Natural killer cell (primary cell): ENCODE measurements around the gene IYD. TPM values are rescaled to one million over a fixed set of nuclear protein-coding genes. Genes with fewer than 3 reads are reported as not detected.

Experiments used
- ATAC-seq, 3 donors: fragments of 150-1000 bp in 2 of 3; fragments of 200-7000 bp in 1 of 3; cut with Tn5 transposase; 1 replicate in 1 of 3; 2 replicates in 2 of 3; pipeline ENCODE4 v1.10.0; 2021; ENCODE audit warnings: mild to moderate bottlenecking in 2 of 3, moderate library complexity in 2 of 3
- DNase-seq, 2 donors: peaks; one replicate each; pipeline versions ENCODE4 v3.0.0 to v3.0.0-alpha.2; 2013 to 2021; ENCODE audit warnings: mixed read lengths in 1 of 2
- H3K27ac ChIP-seq: one replicate; pipeline ENCODE4 v1.5.1; 2013; ENCODE audit warnings: mild to moderate bottlenecking, low read length
- H3K27me3 ChIP-seq: one replicate; pipeline ENCODE4 v1.6.1; 2013; ENCODE audit warnings: low read length; ENCODE audit not compliant: control insufficient read depth, insufficient read depth
- H3K36me3 ChIP-seq: one replicate; pipeline ENCODE4 v1.6.1; 2013; ENCODE audit warnings: low read length; ENCODE audit not compliant: control insufficient read depth, insufficient read depth
- H3K4me1 ChIP-seq: one replicate; pipeline ENCODE4 v1.6.1; 2013; ENCODE audit warnings: low read length; ENCODE audit not compliant: control insufficient read depth, insufficient read depth
- H3K4me3 ChIP-seq: one replicate; pipeline ENCODE4 v1.5.1; 2013; ENCODE audit warnings: low read length
- H3K9me3 ChIP-seq: one replicate; pipeline ENCODE4 v1.6.1; 2013; ENCODE audit warnings: low read length; ENCODE audit not compliant: control insufficient read depth, insufficient read depth
- H3K27ac Mint-ChIP-seq, 2 donors: one replicate each; pipeline ENCODE4 v1.8.0; 2022; ENCODE audit warnings: mild to moderate bottlenecking in 2 of 2, mixed read lengths in 2 of 2, moderate library complexity in 1 of 2
- H3K27me3 Mint-ChIP-seq, 2 donors: one replicate each; pipeline ENCODE4 v1.8.0; 2022; ENCODE audit warnings: low read depth in 2 of 2, mixed read lengths in 2 of 2
- H3K36me3 Mint-ChIP-seq: one replicate; pipeline ENCODE4 v1.8.0; 2022; ENCODE audit warnings: mixed read lengths
- H3K4me1 Mint-ChIP-seq, 2 donors: one replicate each; pipeline ENCODE4 v1.8.0; 2022; ENCODE audit warnings: mixed read lengths in 2 of 2
- H3K4me3 Mint-ChIP-seq: one replicate; pipeline ENCODE4 v1.8.0; 2022; ENCODE audit warnings: mild to moderate bottlenecking, moderate library complexity, mixed read lengths
- H3K9me3 Mint-ChIP-seq, 2 donors: one replicate each; pipeline ENCODE4 v1.8.0; 2022; ENCODE audit warnings: mixed read lengths in 2 of 2
- CTCF ChIP-seq: fragments of 200-600 bp; IDR thresholded peaks from one replicate; pipeline ENCODE4 v1.8.0; 2022; ENCODE audit warnings: antibody characterized with exemption
- WGBS: methylation state at CpG from one replicate; pipeline ENCODE4 v1.1.7; 2013; ENCODE audit warnings: missing lambda C conversion rate; ENCODE audit not compliant: insufficient coverage; 5-methylcytosine and 5-hydroxymethylcytosine counted together
- intact Hi-C: fragments of 100-400 bp; cut with micrococcal nuclease; formaldehyde crosslinking; loops from one replicate; pipeline ENCODE4 v1.14.2; 2022
- total RNA-seq, 4 donors: library from RNA; stranded (reverse); fragments of 120-200 nt in 1 of 4; gene quantifications; one replicate each; pipeline versions ENCODE4 v1.2.3 to v1.2.4, GENCODE V29; 2013 to 2022

IYD gene
- total RNA-seq, 3 donors from 2014 or later (not counting 1 experiment from before 2014, with no cell fraction given) = not detected

GRCh38 chr6:150413198-150413597 is 44.4 kb downstream of the IYD start:
- no peak for ATAC-seq

GRCh38 chr6:150413781-150414281 is 45.0 kb downstream of the IYD start:
- H3K27ac ChIP-seq = no peak overlapping the region
- H3K4me1 ChIP-seq = peaks cover 4% of the 10 kb centered on the region
- no peaks in the 10 kb centered on the region for H3K9me3 ChIP-seq
- no peak overlapping the region for H3K4me3 Mint-ChIP-seq
- no peaks in the 10 kb centered on the region for H3K9me3 Mint-ChIP-seq
- ATAC-seq (no peak), DNase-seq (no peak)
- 85% methylated on average over 3 of the region's 3 CpGs for WGBS
- no peaks in the 10 kb centered on the region for H3K36me3 ChIP-seq
- no peak for TF ChIP-seq CTCF
- intact Hi-C loops = no loop called here
- peaks cover 7% of the 10 kb centered on the region for H3K27me3 ChIP-seq
- no peak overlapping the region for H3K27ac Mint-ChIP-seq
- no peaks in the 10 kb centered on the region for H3K36me3 Mint-ChIP-seq
- peaks cover 17% of the 10 kb centered on the region in 2 donors for H3K4me1 Mint-ChIP-seq
- peaks cover 19 to 72% of the 10 kb centered on the region in 2 donors for H3K27me3 Mint-ChIP-seq
- no peak overlapping the region for H3K4me3 ChIP-seq

More at GRCh38 chr6:150413198-150413597, 44.4 kb downstream of the IYD start:
- H3K27ac ChIP-seq = no peak overlapping the region
- H3K9me3 ChIP-seq = no peaks in the 10 kb centered on the region
- Mint-ChIP-seq H3K9me3 (no peaks in the 10 kb centered on the region), H3K27ac (no peak overlapping the region), H3K27me3 (peaks cover 19 to 72% of the 10 kb centered on the region in 2 donors), H3K4me1 (peaks cover 10% of the 10 kb centered on the region in 2 donors), H3K36me3 (no peaks in the 10 kb centered on the region), H3K4me3 (no peak overlapping the region)
- no peak for DNase-seq
- H3K4me1 ChIP-seq = peaks cover 4% of the 10 kb centered on the region
- no peak overlapping the region for H3K4me3 ChIP-seq
- peaks cover 7% of the 10 kb centered on the region for H3K27me3 ChIP-seq
- TF ChIP-seq CTCF = no peak
- WGBS = 51% methylated on average over 3 of the region's 4 CpGs
- intact Hi-C loops = no loop called here
- no peaks in the 10 kb centered on the region for H3K36me3 ChIP-seq

- H3K27me3 Mint-ChIP-seq = peaks cover 22 to 54% of the 10 kb centered on the region in 2 donors
- no peak overlapping the region for H3K27ac Mint-ChIP-seq
- no peak overlapping the region for H3K4me3 Mint-ChIP-seq
- WGBS = no CpG with 5 or more reads among the region's 2 CpGs
- DNase-seq = no peak
- intact Hi-C loops = no loop called here
- no peaks in the 10 kb centered on the region for H3K9me3 ChIP-seq
- H3K27me3 ChIP-seq = peaks cover 7% of the 10 kb centered on the region
- no peak overlapping the region for H3K27ac ChIP-seq
- no peaks in the 10 kb centered on the region for H3K36me3 ChIP-seq
- no peak for TF ChIP-seq CTCF
- peaks cover 10% of the 10 kb centered on the region for H3K4me1 ChIP-seq
- H3K4me3 ChIP-seq = no peak overlapping the region
- no peaks in the 10 kb centered on the region for H3K36me3 Mint-ChIP-seq
- H3K9me3 Mint-ChIP-seq = peaks cover 0 to 2% of the 10 kb centered on the region in 2 donors
- ATAC-seq = no peak
- H3K4me1 Mint-ChIP-seq = peaks cover 25 to 26% of the 10 kb centered on the region in 2 donors
These were observed 47.3 kb downstream of the IYD start for GRCh38 chr6:150416128-150416527.

- peaks cover 25 to 26% of the 10 kb centered on the region in 2 donors for H3K4me1 Mint-ChIP-seq
- WGBS = 90% methylated on average over 5 of the region's 6 CpGs
- Histone ChIP-seq H3K27me3 (peaks cover 7% of the 10 kb centered on the region), H3K4me1 (peaks cover 10% of the 10 kb centered on the region), H3K9me3 (no peaks in the 10 kb centered on the region), H3K36me3 (no peaks in the 10 kb centered on the region), H3K4me3 (no peak overlapping the region), H3K27ac (no peak overlapping the region)
- peak overlapping the region; percentile 7 for H3K4me3 Mint-ChIP-seq
- intact Hi-C loops = no loop called here
- DNase-seq = no peak
- peaks cover 0 to 2% of the 10 kb centered on the region in 2 donors for H3K9me3 Mint-ChIP-seq
- TF ChIP-seq CTCF = no peak
- ATAC-seq = no peak
- peaks cover 22 to 42% of the 10 kb centered on the region in 2 donors for H3K27me3 Mint-ChIP-seq
- peak overlapping the region in 1 of 2 donors; percentile 9 for H3K27ac Mint-ChIP-seq
- no peaks in the 10 kb centered on the region for H3K36me3 Mint-ChIP-seq
These were observed 48.4 kb downstream of the IYD start for GRCh38 chr6:150417250-150417649.
